ENCODE results near the gene FPR3. TPM values are rescaled to one million over a fixed set of nuclear protein-coding genes. Genes with fewer than 3 reads are reported as not detected.
A peak's percentile ranks its signal among the peaks of the same experiment; 100 is the strongest.
"Not testable (repeated sequence)": the region's sequence is repeated elsewhere in the genome, so short reads cannot be mapped to it uniquely, and the experiment has no call there.

The FPR3 gene
- total RNA-seq = 7.2 TPM
- long read RNA-seq, partial matches to known transcripts = 0 of 2 reads
- long read RNA-seq, other reads (novel, unspliced or antisense) = 1 of 2 reads

- intact Hi-C loops (cut with DNase I) = no loop called here
- no peak for DNase-seq (ENCODE audit: missing footprints)
- no peak for ATAC-seq
Measured at GRCh38 chr19:51794885-51795490, at the start of gene FPR3. FPR3 (plus strand) TSS chr19:51795157; CDS start chr19:51823749, 28,592 bp downstream.

GRCh38 chr19:51746731-51747130 lies 48.2 kb upstream of the FPR3 start:
- DNase-seq (ENCODE audit: missing footprints) (no peak), ATAC-seq (no peak)
- intact Hi-C loops (cut with DNase I) = no loop called here

- intact Hi-C loops (cut with DNase I) = no loop called here
- no peak for ATAC-seq
- DNase-seq (ENCODE audit: missing footprints) = no peak
Measured at GRCh38 chr19:51749979-51750378, 45.0 kb upstream of the FPR3 start.

- no peak for DNase-seq (ENCODE audit: missing footprints)
- no peak for ATAC-seq
- intact Hi-C loops (cut with DNase I) = no loop called here
Measured at GRCh38 chr19:51750400-51751094, 44.4 kb upstream of the FPR3 start.

GRCh38 chr19:51751655-51752054 lies 43.3 kb upstream of the FPR3 start, which contains the start of gene FPR1:
FPR1 (minus strand) TSS chr19:51751878; CDS start chr19:51746994, 4,884 bp downstream.
- intact Hi-C loops (cut with DNase I) = no loop called here
- no peak for DNase-seq (ENCODE audit: missing footprints)
- peak; percentile 69 for ATAC-seq

GRCh38 chr19:51754109-51754508 lies 40.8 kb upstream of the FPR3 start:
- DNase-seq (ENCODE audit: missing footprints) (no peak), ATAC-seq (no peak)
- intact Hi-C loops (cut with DNase I) = no loop called here

GRCh38 chr19:51754770-51755169 lies 40.2 kb upstream of the FPR3 start:
- ATAC-seq = no peak
- intact Hi-C loops (cut with DNase I) = no loop called here
- DNase-seq (ENCODE audit: missing footprints) = no peak

- DNase-seq (ENCODE audit: missing footprints) = no peak
- intact Hi-C loops (cut with DNase I) = no loop called here
- ATAC-seq = no peak
Measured at GRCh38 chr19:51755571-51755970, 39.4 kb upstream of the FPR3 start.

- no peak for DNase-seq (ENCODE audit: missing footprints)
- no peak for ATAC-seq
- intact Hi-C loops (cut with DNase I) = no loop called here
Measured at GRCh38 chr19:51760697-51761356, 34.1 kb upstream of the FPR3 start, which contains the start of gene FPR2. FPR2 (plus strand) TSS chr19:51761180; CDS start chr19:51768659, 7,479 bp downstream.

- DNase-seq (ENCODE audit: missing footprints) = no peak
- intact Hi-C loops (cut with DNase I) = no loop called here
- no peak for ATAC-seq
Measured at GRCh38 chr19:51761696-51762095, 33.3 kb upstream of the FPR3 start.

GRCh38 chr19:51765086-51765485 lies 29.9 kb upstream of the FPR3 start:
- ATAC-seq (no peak), DNase-seq (ENCODE audit: missing footprints) (no peak)
- intact Hi-C loops (cut with DNase I) = no loop called here

GRCh38 chr19:51766461-51766860 lies 28.5 kb upstream of the FPR3 start:
- intact Hi-C loops (cut with DNase I) = no loop called here
- no peak for ATAC-seq

GRCh38 chr19:51771376-51772130 lies 23.4 kb upstream of the FPR3 start:
- DNase-seq (ENCODE audit: missing footprints) (no peak), ATAC-seq (no peak)
- intact Hi-C loops (cut with DNase I) = no loop called here

More at GRCh38 chr19:51766461-51766860, 28.5 kb upstream of the FPR3 start:
- no peak for DNase-seq (ENCODE audit: missing footprints)

- intact Hi-C loops (cut with DNase I) = no loop called here
- no peak for ATAC-seq
- DNase-seq (ENCODE audit: missing footprints) = no peak
Measured at GRCh38 chr19:51772977-51773376, 22.0 kb upstream of the FPR3 start.

- not testable (repeated sequence) for DNase-seq (ENCODE audit: missing footprints); ATAC-seq
- intact Hi-C loops (cut with DNase I) = loop anchor here (5.0 kb wide), 3 partner anchors 36 to 304 kb away; no protein-coding TSS in a partner anchor
Measured at GRCh38 chr19:51776561-51776960, 18.4 kb upstream of the FPR3 start.

- intact Hi-C loops (cut with DNase I) = loop anchor here (5.0 kb wide), 3 partner anchors 34 to 306 kb away; no protein-coding TSS in a partner anchor
- DNase-seq (ENCODE audit: missing footprints) (peak; percentile 81), ATAC-seq (peak; percentile 97)
Measured at GRCh38 chr19:51777570-51778462, 17.1 kb upstream of the FPR3 start.

GRCh38 chr19:51779181-51779580 lies 15.8 kb upstream of the FPR3 start:
- DNase-seq (ENCODE audit: missing footprints) (no peak), ATAC-seq (no peak)
- intact Hi-C loops (cut with DNase I) = loop anchor here (5.0 kb wide), 3 partner anchors 33 to 307 kb away; no protein-coding TSS in a partner anchor

GRCh38 chr19:51779703-51780102 lies 15.3 kb upstream of the FPR3 start:
- ATAC-seq = no peak
- intact Hi-C loops (cut with DNase I) = loop anchor here (5.0 kb wide), 3 partner anchors 33 to 307 kb away; no protein-coding TSS in a partner anchor
- DNase-seq (ENCODE audit: missing footprints) = no peak
